HG03521 (cell line): ENCODE results near the gene RD3L.
"Not testable (repeated sequence)": the region's sequence is repeated elsewhere in the genome, so short reads cannot be mapped to it uniquely, and the experiment has no call there.

Experiments used
- ATAC-seq: cut with Tn5 transposase; IDR thresholded peaks from one replicate; pipeline ENCODE4 v1.9.1; 2021; ENCODE audit warnings: mild to moderate bottlenecking, moderate library complexity; ENCODE audit not compliant: unreplicated experiment

Gene RD3L

GRCh38 chr14:103941973-103942736 is at the start of gene RD3L:
RD3L (minus strand) TSS chr14:103942529; CDS start chr14:103941695, 834 bp downstream.
- ATAC-seq: no peak

GRCh38 chr14:103989964-103990363 is 47.6 kb upstream of the RD3L start:
- no peak for ATAC-seq

GRCh38 chr14:103989034-103989433 is 46.7 kb upstream of the RD3L start:
- no peak for ATAC-seq

GRCh38 chr14:103984196-103984595 is 41.9 kb upstream of the RD3L start:
- no peak for ATAC-seq

- not testable (repeated sequence) for ATAC-seq
Measured at GRCh38 chr14:103980623-103981238, 38.4 kb upstream of the RD3L start.

- no peak for ATAC-seq
Measured at GRCh38 chr14:103974575-103974974, 32.2 kb upstream of the RD3L start.

GRCh38 chr14:103973354-103973753 is 31.0 kb upstream of the RD3L start:
- no peak for ATAC-seq

- ATAC-seq: no peak
Measured at GRCh38 chr14:103969961-103970360, 27.6 kb upstream of the RD3L start.

- no peak for ATAC-seq
Measured at GRCh38 chr14:103966631-103967030, 24.3 kb upstream of the RD3L start.

- no peak for ATAC-seq
Measured at GRCh38 chr14:103961928-103962578, 19.7 kb upstream of the RD3L start.

- ATAC-seq: no peak
Measured at GRCh38 chr14:103960457-103961055, 18.2 kb upstream of the RD3L start.

- ATAC-seq: no peak
Measured at GRCh38 chr14:103949131-103949790, 6.9 kb upstream of the RD3L start.

- ATAC-seq: no peak
Measured at GRCh38 chr14:103948442-103948841, 6.1 kb upstream of the RD3L start.

GRCh38 chr14:103946975-103947374 is 4.6 kb upstream of the RD3L start:
- no peak for ATAC-seq

- no peak for ATAC-seq
Measured at GRCh38 chr14:103943673-103944072, 1.3 kb upstream of the RD3L start.

- ATAC-seq: no peak
Measured at GRCh38 chr14:103941462-103941861, 867 bp downstream of the RD3L start.

- no peak for ATAC-seq
Measured at GRCh38 chr14:103935102-103935501, 7.2 kb downstream of the RD3L start.

- no peak for ATAC-seq
Measured at GRCh38 chr14:103932791-103933490, 9.4 kb downstream of the RD3L start.

GRCh38 chr14:103931422-103931821 is 10.9 kb downstream of the RD3L start:
- no peak for ATAC-seq

- ATAC-seq: no peak
Measured at GRCh38 chr14:103930051-103930604, 12.2 kb downstream of the RD3L start.
